Naive thymus-derived CD4-positive, alpha-beta T cell (primary cell): Measurements from ENCODE around the gene RIMS1. TPM values are rescaled to one million over a fixed set of nuclear protein-coding genes. Genes with fewer than 3 reads are reported as not detected.

Experiments
- ATAC-seq: fragments of 150-1000 bp; cut with Tn5 transposase; 2 replicates; pipeline ENCODE4 v1.10.0; 2021; ENCODE audit warnings: mild to moderate bottlenecking, moderate library complexity
- CTCF ChIA-PET: fragments of 350-600 bp; sonication (Branson Sonifier 250); formaldehyde crosslinking; loops from one replicate; lab custom pipeline; 2021; ENCODE audit warnings: antibody characterized with exemption; lab: Charles Lee
- POLR2A ChIA-PET: fragments of 350-600 bp; sonication (Branson Sonifier 250); formaldehyde crosslinking; loops from one replicate; lab custom pipeline; 2021; ENCODE audit warnings: antibody characterized with exemption, inconsistent platforms; lab: Charles Lee
- DNase-seq, 9 donors: peaks; one replicate each; pipeline versions ENCODE4 v3.0.0 to v3.0.0-alpha.2; 2020 to 2022; ENCODE audit warnings: mixed read lengths in 1 of 9
- H3K27ac ChIP-seq: one replicate; pipeline ENCODE4 v1.7.0; 2013; ENCODE audit warnings: mild to moderate bottlenecking, low read depth, low read length, moderate library complexity
- H3K27me3 ChIP-seq, 2 donors: one replicate each; pipeline ENCODE4 v1.7.0; 2013; ENCODE audit warnings: low read length in 2 of 2, mild to moderate bottlenecking in 2 of 2, moderate library complexity in 2 of 2; ENCODE audit not compliant: control insufficient read depth in 2 of 2, insufficient read depth in 2 of 2
- H3K36me3 ChIP-seq, 3 experiments: 1 replicate in 2 of 3; 2 replicates in 1 of 3; pipeline ENCODE4 v1.7.0; 2013; ENCODE audit warnings: low read length in 3 of 3, mild to moderate bottlenecking in 3 of 3, moderate library complexity in 1 of 3; ENCODE audit not compliant: insufficient read depth in 3 of 3, control insufficient read depth in 2 of 3
- H3K4me1 ChIP-seq, 2 donors: one replicate each; pipeline ENCODE4 v1.7.0; 2013; ENCODE audit warnings: low read length in 2 of 2, mild to moderate bottlenecking in 2 of 2, moderate library complexity in 1 of 2; ENCODE audit not compliant: control insufficient read depth in 2 of 2, insufficient read depth in 2 of 2
- H3K4me3 ChIP-seq: 2 replicates; pipeline ENCODE4 v1.7.0; 2013; ENCODE audit warnings: mild to moderate bottlenecking, low read length
- H3K9me3 ChIP-seq, 3 experiments: 1 replicate in 2 of 3; 2 replicates in 1 of 3; pipeline ENCODE4 v1.7.0; 2013; ENCODE audit warnings: low read length in 3 of 3; ENCODE audit not compliant: control insufficient read depth in 2 of 3
- H3K27ac Mint-ChIP-seq, 9 donors: one replicate each; pipeline ENCODE4 v1.8.0; 2020 to 2022; ENCODE audit warnings: mixed read lengths in 9 of 9, mild to moderate bottlenecking in 8 of 9, moderate library complexity in 5 of 9, inconsistent platforms in 2 of 9
- H3K27me3 Mint-ChIP-seq, 5 donors: one replicate each; pipeline ENCODE4 v1.8.0; 2021 to 2022; ENCODE audit warnings: mixed read lengths in 5 of 5, mild to moderate bottlenecking in 1 of 5
- H3K36me3 Mint-ChIP-seq, 5 donors: one replicate each; pipeline ENCODE4 v1.8.0; 2020 to 2022; ENCODE audit warnings: mixed read lengths in 5 of 5, mild to moderate bottlenecking in 3 of 5, inconsistent platforms in 1 of 5
- H3K4me1 Mint-ChIP-seq, 7 donors: one replicate each; pipeline ENCODE4 v1.8.0; 2020 to 2022; ENCODE audit warnings: mixed read lengths in 7 of 7, mild to moderate bottlenecking in 3 of 7, inconsistent platforms in 1 of 7
- H3K4me3 Mint-ChIP-seq, 10 donors: one replicate each; pipeline ENCODE4 v1.8.0; 2020 to 2022; ENCODE audit warnings: mild to moderate bottlenecking in 10 of 10, mixed read lengths in 10 of 10, moderate library complexity in 6 of 10, inconsistent platforms in 2 of 10
- H3K9me3 Mint-ChIP-seq, 11 donors: one replicate each; pipeline ENCODE4 v1.8.0; 2020 to 2022; ENCODE audit warnings: mixed read lengths in 11 of 11, mild to moderate bottlenecking in 4 of 11, inconsistent platforms in 1 of 11, moderate library complexity in 1 of 11
- intact Hi-C, 2 donors: fragments of 100-400 bp; cut with micrococcal nuclease; formaldehyde crosslinking; loops; one replicate each; pipeline ENCODE4 v1.15.1; 2023
- polyA plus RNA-seq, 2 donors: library from polyadenylated mRNA; unstranded; fragments of 300-500 nt; fragmentation: Illumina TruSeq; gene quantifications; one replicate each; pipeline ENCODE4 v1.2.3, GENCODE V29; 2021
- total RNA-seq, 6 experiments: library from RNA in 5 of 6; stranded (reverse) in 5 of 6; gene quantifications; 1 replicate in 5 of 6; 2 replicates in 1 of 6; pipeline ENCODE4 v1.2.3 and lab custom pipeline; 2021 to 2026

RIMS1 gene
- total and polyA plus RNA-seq, 7 experiments from 2014 or later = not detected

GRCh38 chr6:72288592-72288991 is 402.2 kb downstream of the RIMS1 start:
- DNase-seq (no peak), ATAC-seq (no peak)
- H3K4me3 Mint-ChIP-seq = no peak overlapping the region
- no peak overlapping the region for H3K27ac Mint-ChIP-seq
- Histone ChIP-seq H3K27me3 (no peaks in the 10 kb centered on the region), H3K9me3 (no peaks in the 10 kb centered on the region), H3K27ac (no peak overlapping the region), H3K4me1 (no peaks in the 10 kb centered on the region), H3K4me3 (no peak overlapping the region), H3K36me3 (no peaks in the 10 kb centered on the region)
- ChIA-PET POLR2A (no interaction called here), CTCF (no interaction called here)
- H3K36me3 Mint-ChIP-seq = no peaks in the 10 kb centered on the region
- H3K27me3 Mint-ChIP-seq = no peaks in the 10 kb centered on the region
- no peaks in the 10 kb centered on the region for H3K9me3 Mint-ChIP-seq
- intact Hi-C loops = no loop called here
- no peaks in the 10 kb centered on the region for H3K4me1 Mint-ChIP-seq

- POLR2A ChIA-PET = no interaction called here
- CTCF ChIA-PET = no interaction called here
- no peaks in the 10 kb centered on the region for H3K9me3 Mint-ChIP-seq
- Histone ChIP-seq H3K27me3 (no peaks in the 10 kb centered on the region), H3K9me3 (no peaks in the 10 kb centered on the region), H3K4me3 (no peak overlapping the region), H3K36me3 (no peaks in the 10 kb centered on the region), H3K27ac (no peak overlapping the region), H3K4me1 (no peaks in the 10 kb centered on the region)
- ATAC-seq (no peak), DNase-seq (no peak)
- no peaks in the 10 kb centered on the region for H3K4me1 Mint-ChIP-seq
- H3K27ac Mint-ChIP-seq = no peak overlapping the region
- no peak overlapping the region for H3K4me3 Mint-ChIP-seq
- intact Hi-C loops = no loop called here
- H3K36me3 Mint-ChIP-seq = no peaks in the 10 kb centered on the region
- H3K27me3 Mint-ChIP-seq = no peaks in the 10 kb centered on the region
Observed at GRCh38 chr6:72290620-72291019, 404.3 kb downstream of the RIMS1 start.

GRCh38 chr6:72296375-72296774 is 410.0 kb downstream of the RIMS1 start:
- H3K27me3 Mint-ChIP-seq = no peaks in the 10 kb centered on the region
- POLR2A ChIA-PET = no interaction called here

GRCh38 chr6:72305971-72306370 is 419.6 kb downstream of the RIMS1 start:
- intact Hi-C loops = no loop called here
- H3K27ac ChIP-seq = no peak overlapping the region
- H3K27ac Mint-ChIP-seq = no peak overlapping the region
- no peaks in the 10 kb centered on the region for H3K9me3 Mint-ChIP-seq
- no peaks in the 10 kb centered on the region for H3K9me3 ChIP-seq
- peaks cover 0 to 4% (median 0%) of the 10 kb centered on the region in 5 donors for H3K27me3 Mint-ChIP-seq
- H3K4me3 Mint-ChIP-seq = no peak overlapping the region
- ATAC-seq = no peak
- POLR2A ChIA-PET = no interaction called here
- no peaks in the 10 kb centered on the region for H3K4me1 Mint-ChIP-seq
- DNase-seq = no peak
- no peaks in the 10 kb centered on the region for H3K27me3 ChIP-seq
- H3K4me1 ChIP-seq = no peaks in the 10 kb centered on the region
- CTCF ChIA-PET = no interaction called here
- H3K36me3 Mint-ChIP-seq = no peaks in the 10 kb centered on the region
- no peaks in the 10 kb centered on the region for H3K36me3 ChIP-seq
- no peak overlapping the region for H3K4me3 ChIP-seq

More at GRCh38 chr6:72296375-72296774, 410.0 kb downstream of the RIMS1 start:
- DNase-seq (no peak), ATAC-seq (no peak)
- H3K4me3 ChIP-seq = no peak overlapping the region
- Mint-ChIP-seq H3K36me3 (no peaks in the 10 kb centered on the region), H3K4me3 (no peak overlapping the region), H3K9me3 (no peaks in the 10 kb centered on the region), H3K4me1 (no peaks in the 10 kb centered on the region), H3K27ac (no peak overlapping the region)
- H3K27me3 ChIP-seq = no peaks in the 10 kb centered on the region
- no peak overlapping the region for H3K27ac ChIP-seq
- intact Hi-C loops = no loop called here
- no peaks in the 10 kb centered on the region for H3K36me3 ChIP-seq
- H3K4me1 ChIP-seq = no peaks in the 10 kb centered on the region
- CTCF ChIA-PET = no interaction called here
- H3K9me3 ChIP-seq = no peaks in the 10 kb centered on the region

GRCh38 chr6:72316675-72317380 is 430.5 kb downstream of the RIMS1 start:
- DNase-seq (no peak), ATAC-seq (peak; percentile 18)
- Histone ChIP-seq H3K27me3 (no peaks in the 10 kb centered on the region), H3K27ac (no peak overlapping the region), H3K9me3 (no peaks in the 10 kb centered on the region), H3K4me1 (no peaks in the 10 kb centered on the region), H3K36me3 (no peaks in the 10 kb centered on the region), H3K4me3 (no peak overlapping the region)
- no peak overlapping the region for H3K27ac Mint-ChIP-seq
- ChIA-PET CTCF (interaction anchor here (0.6 kb wide), 1 partner anchor 39 kb away, joined by 3 read pairs; no protein-coding TSS in a partner anchor), POLR2A (no interaction called here)
- no peaks in the 10 kb centered on the region for H3K36me3 Mint-ChIP-seq
- intact Hi-C loops = no loop called here
- no peaks in the 10 kb centered on the region for H3K9me3 Mint-ChIP-seq
- H3K27me3 Mint-ChIP-seq = peaks cover 0 to 5% (median 2%) of the 10 kb centered on the region in 5 donors
- no peaks in the 10 kb centered on the region for H3K4me1 Mint-ChIP-seq
- no peak overlapping the region for H3K4me3 Mint-ChIP-seq

GRCh38 chr6:72321788-72322187 is 435.4 kb downstream of the RIMS1 start:
- Histone ChIP-seq H3K36me3 (no peaks in the 10 kb centered on the region), H3K27ac (no peak overlapping the region), H3K4me3 (no peak overlapping the region), H3K9me3 (no peaks in the 10 kb centered on the region), H3K4me1 (no peaks in the 10 kb centered on the region), H3K27me3 (no peaks in the 10 kb centered on the region)
- no peak overlapping the region for H3K4me3 Mint-ChIP-seq
- H3K9me3 Mint-ChIP-seq = no peaks in the 10 kb centered on the region
- ATAC-seq (no peak), DNase-seq (no peak)
- H3K36me3 Mint-ChIP-seq = no peaks in the 10 kb centered on the region
- intact Hi-C loops = no loop called here
- ChIA-PET CTCF (no interaction called here), POLR2A (interaction anchor here (0.6 kb wide), 1 partner anchor 1609 kb away, joined by 3 read pairs; no protein-coding TSS in a partner anchor)
- peaks cover 2 to 11% (median 5%) of the 10 kb centered on the region in 5 donors for H3K27me3 Mint-ChIP-seq
- no peak overlapping the region for H3K27ac Mint-ChIP-seq
- no peaks in the 10 kb centered on the region for H3K4me1 Mint-ChIP-seq

- H3K27ac Mint-ChIP-seq = no peak overlapping the region
- Histone ChIP-seq H3K27ac (no peak overlapping the region), H3K9me3 (no peaks in the 10 kb centered on the region), H3K4me1 (no peaks in the 10 kb centered on the region), H3K36me3 (no peaks in the 10 kb centered on the region), H3K4me3 (no peak overlapping the region), H3K27me3 (no peaks in the 10 kb centered on the region)
- H3K36me3 Mint-ChIP-seq = no peaks in the 10 kb centered on the region
- ChIA-PET CTCF (no interaction called here), POLR2A (no interaction called here)
- peaks cover 2 to 11% (median 5%) of the 10 kb centered on the region in 5 donors for H3K27me3 Mint-ChIP-seq
- DNase-seq (no peak), ATAC-seq (no peak)
- no peaks in the 10 kb centered on the region for H3K9me3 Mint-ChIP-seq
- no peaks in the 10 kb centered on the region for H3K4me1 Mint-ChIP-seq
- no peak overlapping the region for H3K4me3 Mint-ChIP-seq
- intact Hi-C loops = no loop called here
Observed at GRCh38 chr6:72322771-72323170, 436.4 kb downstream of the RIMS1 start.
